Thyroid gland (tissue), 4 donors: ENCODE data around the gene LAMC3.

Source experiments
- CTCF ChIP-seq, 6 experiments: fragments of 200-600 bp in 3 of 6; fragments of 450-650 bp in 3 of 6; sonication (generic) in 3 of 6; IDR thresholded peaks; one replicate each; pipeline ENCODE4 v1.5.1; 2016 to 2019; ENCODE audit warnings: antibody characterized with exemption in 6 of 6, mild to moderate bottlenecking in 2 of 6, inconsistent platforms in 1 of 6, moderate library complexity in 1 of 6
- POLR2A ChIP-seq, 2 donors: fragments of 450-650 bp; IDR thresholded peaks; one replicate each; pipeline ENCODE4 v1.6.1; 2017; ENCODE audit warnings: antibody characterized with exemption in 2 of 2, mild to moderate bottlenecking in 2 of 2, moderate library complexity in 1 of 2

- TF ChIP-seq CTCF (IDR thresholded peaks at IDR 0.05) (no peak), POLR2A (IDR thresholded peaks at IDR 0.05) (no peak)
These were observed 116.0 kb downstream of the LAMC3 start for GRCh38 chr9:131125038-131125287.
